Endothelial cell (in vitro differentiated cells): ENCODE measurements around the gene RNF38. TPM values are rescaled to one million over a fixed set of nuclear protein-coding genes. Genes with fewer than 3 reads are reported as not detected.
"Not testable (repeated sequence)": the region's sequence is repeated elsewhere in the genome, so short reads cannot be mapped to it uniquely, and the experiment has no call there.

Experiments used
- DNase-seq: peaks from one replicate; pipeline ENCODE4 v3.0.0; 2021; ENCODE audit warnings: low spot score
- H3K27ac Mint-ChIP-seq: one replicate; pipeline ENCODE4 v1.8.0; 2021; ENCODE audit warnings: mixed read lengths, inconsistent platforms; ENCODE audit not compliant: unreplicated experiment
- H3K27me3 Mint-ChIP-seq: one replicate; pipeline ENCODE4 v1.8.0; 2021; ENCODE audit warnings: mild to moderate bottlenecking, moderate library complexity, mixed read lengths, inconsistent platforms; ENCODE audit not compliant: unreplicated experiment
- H3K36me3 Mint-ChIP-seq: one replicate; pipeline ENCODE4 v1.8.0; 2021; ENCODE audit warnings: mild to moderate bottlenecking, low read depth, mixed read lengths, inconsistent platforms; ENCODE audit not compliant: unreplicated experiment
- H3K4me1 Mint-ChIP-seq: one replicate; pipeline ENCODE4 v1.8.0; 2021; ENCODE audit warnings: mild to moderate bottlenecking, mixed read lengths, inconsistent platforms; ENCODE audit not compliant: unreplicated experiment
- H3K4me3 Mint-ChIP-seq: one replicate; pipeline ENCODE4 v1.8.0; 2021; ENCODE audit warnings: mild to moderate bottlenecking, mixed read lengths, inconsistent platforms; ENCODE audit not compliant: unreplicated experiment
- H3K9me3 Mint-ChIP-seq: one replicate; pipeline ENCODE4 v1.8.0; 2021; ENCODE audit warnings: mixed read lengths, inconsistent platforms; ENCODE audit not compliant: unreplicated experiment
- CTCF ChIP-seq: fragments of 200-600 bp; sonication (generic); IDR thresholded peaks from one replicate; pipeline ENCODE4 v1.5.0; 2021; ENCODE audit warnings: antibody characterized with exemption; ENCODE audit not compliant: unreplicated experiment
- total RNA-seq: library from RNA; stranded (reverse); fragmentation: NEBNext Ultra II Directional; extraction: Animal tissue kit (Norgen Biotek cat#: 25700); gene quantifications from one replicate; pipeline ENCODE4 v1.2.1, GENCODE V29; 2021; ENCODE audit not compliant: unreplicated experiment

RNF38 gene
- total RNA-seq, 1 donor from 2014 or later, result 71.1 TPM

DNA sequence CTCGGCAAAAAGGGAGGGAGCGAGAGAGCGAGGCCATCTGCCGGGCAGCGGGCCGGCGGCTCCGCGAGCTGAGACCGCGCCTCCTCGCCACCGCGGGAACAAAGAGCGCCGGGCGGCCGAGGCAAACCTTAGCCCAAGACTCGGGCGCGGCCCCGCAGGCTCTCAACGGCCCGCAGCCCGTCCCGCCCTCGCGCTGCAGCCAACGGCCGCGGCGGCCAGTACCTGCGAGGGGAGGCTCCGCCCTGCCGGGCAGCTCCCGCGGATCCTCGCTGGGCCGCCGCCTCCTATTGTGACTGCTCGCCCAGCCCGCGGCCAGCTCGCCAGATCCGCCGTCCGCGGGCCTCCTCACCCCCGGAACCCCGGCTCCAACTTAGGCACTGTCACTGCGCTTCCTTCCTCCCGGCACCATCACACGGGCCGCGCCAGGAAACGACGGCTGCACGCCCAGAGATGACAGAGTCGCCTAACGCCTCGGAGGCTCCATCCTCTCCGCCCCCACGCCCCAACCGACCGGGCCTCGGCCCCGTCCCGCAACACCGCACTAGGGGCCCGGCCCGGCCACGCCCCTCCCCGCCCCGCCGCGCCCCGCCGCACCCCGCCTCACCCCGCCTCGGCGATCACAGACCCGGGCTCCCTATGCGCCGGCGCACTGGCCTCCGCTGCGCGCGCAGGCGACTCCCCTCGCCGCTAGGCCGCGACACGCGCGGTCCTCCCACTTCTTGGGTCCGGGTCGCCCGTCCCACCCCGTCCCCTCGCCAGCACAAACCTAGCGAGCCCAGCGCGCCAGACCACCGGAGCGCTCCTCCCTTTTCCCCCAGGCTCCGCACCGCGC lies 479 bp upstream of the RNF38 start:
- peak overlapping the region; percentile 97 for H3K4me3 Mint-ChIP-seq
- peaks cover 6% of the 10 kb centered on the region for H3K27me3 Mint-ChIP-seq
- H3K27ac Mint-ChIP-seq, result peak overlapping the region; percentile 96
- DNase-seq, result peak; percentile 90
- TF ChIP-seq CTCF, result no peak
- peaks cover 21% of the 10 kb centered on the region for H3K4me1 Mint-ChIP-seq
- H3K9me3 Mint-ChIP-seq, result no peaks in the 10 kb centered on the region
- peaks cover 10% of the 10 kb centered on the region for H3K36me3 Mint-ChIP-seq

DNA sequence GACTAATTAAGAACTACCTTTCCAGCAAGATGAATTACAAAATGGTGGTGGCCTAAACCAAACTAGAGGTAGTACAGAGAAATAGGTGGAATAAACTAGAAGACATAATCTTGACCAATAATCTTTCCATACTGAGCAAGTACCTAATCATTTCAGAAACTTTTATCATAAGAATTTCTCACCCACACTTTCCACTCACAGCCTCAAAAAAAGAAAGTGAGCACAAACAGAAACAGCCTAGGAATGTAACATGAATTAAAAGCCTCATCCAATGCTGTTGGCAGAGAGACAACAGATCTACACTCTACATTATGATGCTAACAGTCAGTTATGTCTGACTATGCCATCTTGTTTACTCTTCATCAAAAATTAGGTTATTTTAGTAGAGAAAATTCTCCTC lies 1.3 kb downstream of the RNF38 start:
- H3K36me3 Mint-ChIP-seq, result peaks cover 10% of the 10 kb centered on the region
- H3K4me1 Mint-ChIP-seq, result peaks cover 24% of the 10 kb centered on the region
- H3K9me3 Mint-ChIP-seq, result no peaks in the 10 kb centered on the region
- H3K4me3 Mint-ChIP-seq, result peak overlapping the region; percentile 21
- H3K27ac Mint-ChIP-seq, result peak overlapping the region; percentile 44
- TF ChIP-seq CTCF, result no peak
- no peak for DNase-seq
- H3K27me3 Mint-ChIP-seq, result peaks cover 6% of the 10 kb centered on the region

DNA sequence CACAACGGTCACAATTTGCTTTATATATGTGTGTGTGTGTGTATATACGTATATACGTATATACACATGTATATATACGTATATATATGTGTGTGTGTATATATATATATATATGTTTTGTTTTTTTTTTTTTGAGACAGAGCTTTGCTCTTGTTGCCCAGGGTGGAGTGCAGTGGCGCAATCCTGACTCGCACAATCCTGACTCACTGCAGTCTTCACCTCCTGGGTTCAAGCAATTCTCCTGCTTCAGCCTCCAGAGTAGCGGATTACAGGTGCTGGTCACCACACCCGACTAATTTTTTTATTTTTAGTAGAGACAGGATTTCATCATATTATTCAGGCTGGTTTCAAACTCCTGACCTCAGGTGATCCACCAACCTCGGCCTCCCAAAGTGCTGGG lies 3.1 kb downstream of the RNF38 start:
- Mint-ChIP-seq H3K27ac (no peak overlapping the region), H3K27me3 (peaks cover 6% of the 10 kb centered on the region), H3K4me3 (no peak overlapping the region), H3K36me3 (peaks cover 13% of the 10 kb centered on the region), H3K4me1 (peaks cover 34% of the 10 kb centered on the region), H3K9me3 (no peaks in the 10 kb centered on the region)
- no peak for DNase-seq
- TF ChIP-seq CTCF, result no peak

GRCh38 chr9:36392489-36392888 lies 7.6 kb downstream of the RNF38 start:
- no peak for DNase-seq
- no peak overlapping the region for H3K27ac Mint-ChIP-seq
- no peaks in the 10 kb centered on the region for H3K27me3 Mint-ChIP-seq
- peaks cover 3% of the 10 kb centered on the region for H3K36me3 Mint-ChIP-seq
- no peak overlapping the region for H3K4me3 Mint-ChIP-seq
- H3K9me3 Mint-ChIP-seq, result no peaks in the 10 kb centered on the region
- no peak for TF ChIP-seq CTCF
- H3K4me1 Mint-ChIP-seq, result peaks cover 49% of the 10 kb centered on the region

GRCh38 chr9:36389590-36389989 lies 10.5 kb downstream of the RNF38 start:
- H3K36me3 Mint-ChIP-seq, result peaks cover 3% of the 10 kb centered on the region
- peaks cover 40% of the 10 kb centered on the region for H3K4me1 Mint-ChIP-seq
- TF ChIP-seq CTCF, result no peak
- no peaks in the 10 kb centered on the region for H3K9me3 Mint-ChIP-seq
- no peak overlapping the region for H3K27ac Mint-ChIP-seq
- no peak for DNase-seq
- no peak overlapping the region for H3K4me3 Mint-ChIP-seq
- H3K27me3 Mint-ChIP-seq, result no peaks in the 10 kb centered on the region

DNA sequence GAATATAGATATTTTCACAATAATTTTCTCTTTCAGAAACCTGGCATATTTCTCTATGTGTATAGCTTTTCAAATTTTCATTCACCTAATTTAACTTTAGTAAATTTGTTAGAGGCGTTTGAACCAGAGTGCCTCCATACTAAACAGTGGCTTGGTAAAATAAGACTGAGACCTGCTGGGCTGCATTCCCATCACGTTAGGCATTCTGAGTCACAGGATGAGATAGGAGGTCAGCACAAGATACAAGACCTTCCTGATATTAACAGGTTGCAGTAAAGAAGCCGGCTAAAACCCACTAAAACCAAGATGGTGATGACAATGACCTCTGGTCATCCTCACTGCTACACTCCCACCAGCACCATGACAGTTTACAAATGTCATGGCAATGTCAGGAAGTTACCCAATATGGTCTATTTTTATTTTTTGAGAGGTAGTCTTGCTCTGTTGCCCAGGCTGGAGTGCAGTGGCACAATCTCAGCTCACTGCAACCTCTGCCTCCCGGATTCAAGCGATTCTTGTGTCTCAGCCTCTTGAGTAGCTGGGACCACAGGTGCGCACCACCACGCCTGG lies 13.6 kb downstream of the RNF38 start:
- H3K4me1 Mint-ChIP-seq, result peaks cover 47% of the 10 kb centered on the region
- H3K4me3 Mint-ChIP-seq, H3K9me3 Mint-ChIP-seq, H3K36me3 Mint-ChIP-seq, H3K27ac Mint-ChIP-seq, H3K27me3 Mint-ChIP-seq, DNase-seq: not testable (repeated sequence)
